NCI-H146 treated with DMSO at 0.1 percent for 48 hours (cell line): Measurements from ENCODE around the gene CTNNBL1.

Experiments used
- DNase-seq: peaks from one replicate; lab custom pipeline; 2025; ENCODE audit not compliant: unreplicated experiment; lab: John Stamatoyannopoulos, UW

The CTNNBL1 gene

GRCh38 chr20:37875460-37876175 lies 181.8 kb downstream of the CTNNBL1 start:
- DNase-seq = no peak

- no peak for DNase-seq
Measured at GRCh38 chr20:37876863-37877262, 183.0 kb downstream of the CTNNBL1 start.

- DNase-seq = no peak
Measured at GRCh38 chr20:37877832-37878772, 184.3 kb downstream of the CTNNBL1 start.

GRCh38 chr20:37878835-37879599 lies 185.2 kb downstream of the CTNNBL1 start:
- no peak for DNase-seq

GRCh38 chr20:37879843-37880242 lies 186.0 kb downstream of the CTNNBL1 start:
- no peak for DNase-seq

- peak; percentile 40 for DNase-seq
Measured at GRCh38 chr20:37880726-37881591, 187.1 kb downstream of the CTNNBL1 start.

GRCh38 chr20:37881601-37882343 lies 187.9 kb downstream of the CTNNBL1 start:
- DNase-seq = no peak

GRCh38 chr20:37882961-37883712 lies 189.3 kb downstream of the CTNNBL1 start:
- DNase-seq = peak; percentile 85

- DNase-seq = no peak
Measured at GRCh38 chr20:37885042-37885441, 191.2 kb downstream of the CTNNBL1 start.

- DNase-seq = no peak
Measured at GRCh38 chr20:37885593-37886503, 192.0 kb downstream of the CTNNBL1 start.

GRCh38 chr20:37886851-37887297 lies 193.0 kb downstream of the CTNNBL1 start:
- DNase-seq = no peak

- no peak for DNase-seq
Measured at GRCh38 chr20:37888641-37889040, 194.8 kb downstream of the CTNNBL1 start.

- no peak for DNase-seq
Measured at GRCh38 chr20:37890108-37890507, 196.3 kb downstream of the CTNNBL1 start.

GRCh38 chr20:37890643-37891042 lies 196.8 kb downstream of the CTNNBL1 start:
- no peak for DNase-seq

GRCh38 chr20:37892001-37892400 lies 198.2 kb downstream of the CTNNBL1 start:
- DNase-seq = no peak

- no peak for DNase-seq
Measured at GRCh38 chr20:37893566-37894241, 199.9 kb downstream of the CTNNBL1 start.

GRCh38 chr20:37894454-37894853 lies 200.6 kb downstream of the CTNNBL1 start:
- DNase-seq = no peak
